HEK293 (cell line): ENCODE measurements around the gene ARMC2.

Experiments
- CTCF ChIA-PET: fragments of 350-600 bp; formaldehyde crosslinking; extraction: SDS; loops from one replicate; lab custom pipeline; 2021; ENCODE audit warnings: antibody characterized with exemption; lab: Yijun Ruan, JAX
- POLR2A ChIA-PET: fragments of 300-600 bp; formaldehyde crosslinking; extraction: SDS; loops from one replicate; lab custom pipeline; 2020; ENCODE audit warnings: antibody characterized with exemption, inconsistent platforms; lab: Yijun Ruan, JAX
- H3K27ac ChIP-seq: fragments of 200-500 bp; sonication (Bioruptor generic); 2 replicates; pipeline ENCODE4 v1.5.1; 2014; ENCODE audit warnings: low read depth, low read length, control low read depth, inconsistent platforms; ENCODE audit errors: extremely low read depth
- H3K36me3 ChIP-seq, 2 experiments: fragments of 200-500 bp in 1 of 2; sonication (Bioruptor generic) in 1 of 2; 1 replicate in 1 of 2; 2 replicates in 1 of 2; pipeline ENCODE4 v1.5.1; 2014 to 2017; ENCODE audit warnings: inconsistent platforms in 2 of 2, low read length in 2 of 2; ENCODE audit not compliant: control insufficient read depth in 2 of 2, insufficient read depth in 1 of 2
- H3K4me1 ChIP-seq: fragments of 200-500 bp; sonication (Bioruptor generic); 2 replicates; pipeline ENCODE4 v1.5.1; 2014; ENCODE audit warnings: mild to moderate bottlenecking, low read length, inconsistent platforms; ENCODE audit not compliant: control insufficient read depth, insufficient read depth
- H3K4me3 ChIP-seq: 2 replicates; pipeline ENCODE4 v1.5.1; 2011; ENCODE audit warnings: low read depth, mild to moderate bottlenecking, control low read depth, low read length, moderate library complexity
- H3K9me3 ChIP-seq: fragments of 200-500 bp; sonication (Bioruptor generic); 2 replicates; pipeline ENCODE4 v1.5.1; 2014; ENCODE audit warnings: low read depth, low read length, inconsistent platforms; ENCODE audit not compliant: control insufficient read depth, insufficient read depth
- AEBP2 ChIP-seq: fragments of 450-650 bp; formaldehyde crosslinking; IDR thresholded peaks from 2 replicates; pipeline ENCODE4 v1.5.1; 2016; ENCODE audit warnings: missing biosample characterization, missing genetic modification characterization, borderline replicate concordance
- BCL6B ChIP-seq: fragments of 450-650 bp; formaldehyde crosslinking; IDR thresholded peaks from 2 replicates; pipeline ENCODE4 v1.5.1; 2017; ENCODE audit warnings: missing biosample characterization, missing genetic modification characterization
- EGR2 ChIP-seq: fragments of 450-650 bp; formaldehyde crosslinking; IDR thresholded peaks from 2 replicates; pipeline ENCODE4 v1.5.1; 2016; ENCODE audit warnings: low read depth, missing biosample characterization, missing genetic modification characterization
- GLIS2 ChIP-seq: fragments of 450-650 bp; formaldehyde crosslinking; IDR thresholded peaks from 2 replicates; pipeline ENCODE4 v1.5.1; 2016; ENCODE audit warnings: missing biosample characterization, missing genetic modification characterization
- KLF16 ChIP-seq: fragments of 450-650 bp; formaldehyde crosslinking; IDR thresholded peaks from 2 replicates; pipeline ENCODE4 v1.5.1; 2017; ENCODE audit warnings: missing biosample characterization, missing genetic modification characterization
- OVOL3 ChIP-seq: fragments of 450-650 bp; formaldehyde crosslinking; IDR thresholded peaks from 2 replicates; pipeline ENCODE4 v1.5.1; 2016; ENCODE audit warnings: missing biosample characterization, missing genetic modification characterization
- REPIN1 ChIP-seq: fragments of 450-650 bp; formaldehyde crosslinking; IDR thresholded peaks from 2 replicates; pipeline ENCODE4 v1.5.1; 2017; ENCODE audit warnings: missing biosample characterization, missing genetic modification characterization, low read depth
- REST ChIP-seq: fragments of 450-650 bp; formaldehyde crosslinking; IDR thresholded peaks from 2 replicates; pipeline ENCODE4 v1.5.1; 2016; ENCODE audit warnings: missing biosample characterization, missing genetic modification characterization
- SP7 ChIP-seq: fragments of 450-650 bp; formaldehyde crosslinking; IDR thresholded peaks from 2 replicates; pipeline ENCODE4 v1.5.1; 2016; ENCODE audit warnings: missing biosample characterization, missing genetic modification characterization
- TCF7L2 ChIP-seq: IDR thresholded peaks from 2 replicates; pipeline ENCODE4 v1.6.1; 2011; ENCODE audit warnings: low read depth, mild to moderate bottlenecking, inconsistent platforms, low read length, moderate library complexity, borderline replicate concordance
- WT1 ChIP-seq: fragments of 450-650 bp; formaldehyde crosslinking; IDR thresholded peaks from 2 replicates; pipeline ENCODE4 v1.5.1; 2016; ENCODE audit warnings: missing biosample characterization, missing genetic modification characterization
- ZBTB10 ChIP-seq: fragments of 450-650 bp; formaldehyde crosslinking; IDR thresholded peaks from 2 replicates; pipeline ENCODE4 v1.5.1; 2016; ENCODE audit warnings: missing biosample characterization, missing genetic modification characterization
- ZFHX2 ChIP-seq: fragments of 450-650 bp; formaldehyde crosslinking; conservative IDR thresholded peaks from 2 replicates; pipeline ENCODE4 v1.5.1; 2016; ENCODE audit warnings: missing biosample characterization, missing genetic modification characterization
- ZNF2 ChIP-seq: fragments of 450-650 bp; formaldehyde crosslinking; IDR thresholded peaks from 2 replicates; pipeline ENCODE4 v1.5.1; 2016; ENCODE audit warnings: missing biosample characterization, missing genetic modification characterization
- ZNF341 ChIP-seq: fragments of 450-650 bp; formaldehyde crosslinking; IDR thresholded peaks from 2 replicates; pipeline ENCODE4; 2016; ENCODE audit warnings: low read depth, missing biosample characterization, missing genetic modification characterization
- ZNF449 ChIP-seq: fragments of 450-650 bp; formaldehyde crosslinking; IDR thresholded peaks from 2 replicates; pipeline ENCODE4 v1.5.1; 2017; ENCODE audit warnings: missing biosample characterization, mild to moderate bottlenecking, missing genetic modification characterization, moderate library complexity
- ZNF585B ChIP-seq: fragments of 450-650 bp; formaldehyde crosslinking; IDR thresholded peaks from 2 replicates; pipeline ENCODE4 v1.5.1; 2016; ENCODE audit warnings: missing biosample characterization, missing genetic modification characterization
- ZNF600 ChIP-seq: fragments of 450-650 bp; formaldehyde crosslinking; IDR thresholded peaks from 2 replicates; pipeline ENCODE4 v1.5.1; 2016; ENCODE audit warnings: missing biosample characterization, missing genetic modification characterization
- ZNF76 ChIP-seq: fragments of 450-650 bp; formaldehyde crosslinking; IDR thresholded peaks from 2 replicates; pipeline ENCODE4; 2016; ENCODE audit warnings: low read depth, missing biosample characterization, missing genetic modification characterization, borderline replicate concordance
- ZSCAN30 ChIP-seq: fragments of 450-650 bp; IDR thresholded peaks from 2 replicates; pipeline ENCODE4 v1.5.1; 2018; ENCODE audit warnings: missing biosample characterization, mild to moderate bottlenecking, missing genetic modification characterization, moderate library complexity

The ARMC2 gene, protein sequence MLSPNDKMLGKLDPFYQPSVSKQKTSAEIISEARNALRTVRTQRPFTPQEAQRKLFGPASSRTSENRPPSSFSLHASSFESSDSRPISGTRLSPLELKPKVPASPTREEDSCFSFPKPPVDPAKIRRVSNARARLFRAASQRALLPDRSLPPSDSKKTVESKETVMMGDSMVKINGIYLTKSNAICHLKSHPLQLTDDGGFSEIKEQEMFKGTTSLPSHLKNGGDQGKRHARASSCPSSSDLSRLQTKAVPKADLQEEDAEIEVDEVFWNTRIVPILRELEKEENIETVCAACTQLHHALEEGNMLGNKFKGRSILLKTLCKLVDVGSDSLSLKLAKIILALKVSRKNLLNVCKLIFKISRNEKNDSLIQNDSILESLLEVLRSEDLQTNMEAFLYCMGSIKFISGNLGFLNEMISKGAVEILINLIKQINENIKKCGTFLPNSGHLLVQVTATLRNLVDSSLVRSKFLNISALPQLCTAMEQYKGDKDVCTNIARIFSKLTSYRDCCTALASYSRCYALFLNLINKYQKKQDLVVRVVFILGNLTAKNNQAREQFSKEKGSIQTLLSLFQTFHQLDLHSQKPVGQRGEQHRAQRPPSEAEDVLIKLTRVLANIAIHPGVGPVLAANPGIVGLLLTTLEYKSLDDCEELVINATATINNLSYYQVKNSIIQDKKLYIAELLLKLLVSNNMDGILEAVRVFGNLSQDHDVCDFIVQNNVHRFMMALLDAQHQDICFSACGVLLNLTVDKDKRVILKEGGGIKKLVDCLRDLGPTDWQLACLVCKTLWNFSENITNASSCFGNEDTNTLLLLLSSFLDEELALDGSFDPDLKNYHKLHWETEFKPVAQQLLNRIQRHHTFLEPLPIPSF

GRCh38 chr6:108848116-108848868 is at the start of gene ARMC2:
TSS of gene ARMC2 (plus strand) at chr6:108848422. CDS start at chr6:108854268, 5,846 bp downstream.
- Histone ChIP-seq H3K9me3 (no peaks in the 10 kb centered on the region), H3K4me3 (peak within 1 kb of the TSS; percentile 72), H3K27ac (no peak within 1 kb of the TSS; the same call in 1 of the 2 replicates), H3K4me1 (peaks cover 4% of the 10 kb centered on the region; the same call in 1 of the 2 replicates), H3K36me3 (no peaks in the 10 kb centered on the region)
- ChIA-PET CTCF (interaction anchor here (0.8 to 5.0 kb wide), 8 partner anchors 11 to 306 kb away, joined by 3 to 33 read pairs (median 4); no protein-coding TSS in a partner anchor), POLR2A (interaction anchor here (0.9 to 3.0 kb wide), 9 partner anchors 12 to 307 kb away, joined by 3 to 24 read pairs (median 5); partner anchors contain the start of genes CEP57L1, FOXO3 and SESN1)
- peak; percentile 86 for TF ChIP-seq ZFHX2 (tag by site-specific recombination)
- TF ChIP-seq ZNF2 (tag by site-specific recombination), result peak; percentile 93
- no peak for TF ChIP-seq BCL6B
- peak; percentile 96 for TF ChIP-seq GLIS2 (tag by site-specific recombination)
- TF ChIP-seq AEBP2 (tag by site-specific recombination), result no peak
- TF ChIP-seq OVOL3 (tag by site-specific recombination), result no peak
- peak; percentile 82 for TF ChIP-seq ZNF341 (tag by site-specific recombination)
- TF ChIP-seq ZBTB10, result 0 out of 2 replicates have a peak, but pooled peaks have one; percentile 65
- TF ChIP-seq ZNF76 (tag by site-specific recombination), result peak; percentile 41; the same call in 1 of the 2 replicates
- TF ChIP-seq ZNF600 (tag by site-specific recombination), result peak; percentile 85
- TF ChIP-seq ZSCAN30 (tag by site-specific recombination), result peak; percentile 46; the same call in 1 of the 2 replicates
- TF ChIP-seq KLF16, result peak; percentile 65; the same call in 1 of the 2 replicates
- no peak for TF ChIP-seq TCF7L2
- 0 out of 2 replicates have a peak, but pooled peaks have one; percentile 23 for TF ChIP-seq ZNF449
- no peak for TF ChIP-seq ZNF585B
- peak; percentile 14; the same call in 1 of the 2 replicates for TF ChIP-seq REST (tag by site-specific recombination)
- 0 out of 2 replicates have a peak, but pooled peaks have one; percentile 68 for TF ChIP-seq REPIN1 (tag by site-specific recombination)
- peak; percentile 75 for TF ChIP-seq EGR2 (tag by site-specific recombination)
- TF ChIP-seq SP7, result peak; percentile 70
- TF ChIP-seq WT1 (tag by site-specific recombination), result peak; percentile 57; the same call in 1 of the 2 replicates
